OCI-LY1 (cell line): ENCODE data around the gene BAIAP2L1.

Source experiments
- H2AFZ ChIP-seq: fragments of 200-600 bp; sonication (generic), shearing (Covaris generic); 2 replicates; pipeline ENCODE4 v1.6.0; 2014; ENCODE audit warnings: antibody characterized with exemption, mild to moderate bottlenecking, low read length
- H3F3A ChIP-seq: fragments of 200-600 bp; sonication (generic), shearing (Covaris generic); 2 replicates; pipeline ENCODE4 v1.6.0; 2014; ENCODE audit warnings: mild to moderate bottlenecking, antibody characterized with exemption, low read length, moderate library complexity; ENCODE audit not compliant: insufficient read depth
- H3K27ac ChIP-seq: fragments of 200-600 bp; sonication (generic); 2 replicates; pipeline ENCODE4 v1.5.1; 2014; ENCODE audit warnings: low read length, mixed run types, mild to moderate bottlenecking, low read depth; ENCODE audit not compliant: poor library complexity, severe bottlenecking
- H3K27me3 ChIP-seq: fragments of 200-600 bp; sonication (generic); 2 replicates; pipeline ENCODE4 v1.6.0; 2014; ENCODE audit warnings: antibody characterized with exemption, mild to moderate bottlenecking, low read length, moderate library complexity; ENCODE audit not compliant: insufficient read depth
- H3K36me3 ChIP-seq: fragments of 200-600 bp; sonication (generic); 2 replicates; pipeline ENCODE4 v1.6.1; 2014; ENCODE audit warnings: mild to moderate bottlenecking, antibody characterized with exemption, low read length, moderate library complexity, mixed read lengths; ENCODE audit not compliant: insufficient read depth
- H3K4me1 ChIP-seq: fragments of 200-600 bp; sonication (generic); 2 replicates; pipeline ENCODE4 v1.5.1; 2014; ENCODE audit warnings: mild to moderate bottlenecking, low read length, moderate library complexity; ENCODE audit not compliant: insufficient read depth, severe bottlenecking
- H3K4me2 ChIP-seq: fragments of 200-600 bp; sonication (generic), shearing (Covaris generic); 2 replicates; pipeline ENCODE4 v1.6.1; 2014; ENCODE audit warnings: low read length
- H3K4me3 ChIP-seq: fragments of 200-600 bp; sonication (generic); 2 replicates; pipeline ENCODE4 v1.5.1; 2014; ENCODE audit warnings: low read length, low read depth, mild to moderate bottlenecking, mixed read lengths; ENCODE audit not compliant: poor library complexity, severe bottlenecking
- H3K79me2 ChIP-seq: fragments of 200-600 bp; shearing (Covaris generic); 2 replicates; pipeline ENCODE4 v1.6.1; 2016; ENCODE audit warnings: mixed run types, low read length, mixed read lengths; ENCODE audit not compliant: insufficient read depth
- H3K9ac ChIP-seq: fragments of 200-600 bp; sonication (generic), shearing (Covaris generic); 2 replicates; pipeline ENCODE4 v1.6.1; 2014; ENCODE audit warnings: mild to moderate bottlenecking, low read length, mixed read lengths
- H3K9me2 ChIP-seq: fragments of 200-600 bp; sonication (generic), shearing (Covaris generic); 2 replicates; pipeline ENCODE4 v1.6.1; 2014; ENCODE audit warnings: low read depth, mild to moderate bottlenecking, low read length, mixed read lengths
- H3K9me3 ChIP-seq: fragments of 200-600 bp; shearing (Covaris generic); 2 replicates; pipeline ENCODE4 v1.6.1; 2014; ENCODE audit warnings: low read length, mixed read lengths
- H4K20me1 ChIP-seq: fragments of 200-600 bp; sonication (generic), shearing (Covaris generic); 2 replicates; pipeline ENCODE4 v1.6.0; 2016; ENCODE audit warnings: mild to moderate bottlenecking, low read length; ENCODE audit not compliant: insufficient read depth
- EZH2 ChIP-seq: fragments of 200-600 bp; sonication (generic), shearing (Covaris generic); IDR thresholded peaks from 2 replicates; pipeline ENCODE4 v1.8.0; 2017; ENCODE audit warnings: borderline replicate concordance, mixed run types, mild to moderate bottlenecking, antibody characterized with exemption, low read length, moderate library complexity, mixed read lengths
- TF ChIP-seq, protein P1 (sequence below): fragments of 200-600 bp; sonication (generic), shearing (Covaris generic); IDR thresholded peaks from 2 replicates; pipeline ENCODE4 v1.5.1; 2017; ENCODE audit warnings: mild to moderate bottlenecking, antibody characterized with exemption, low read length, moderate library complexity, mixed read lengths

Gene BAIAP2L1

GRCh38 chr7:98359395-98359794, 41.5 kb downstream of the BAIAP2L1 start:
- H3K9me3 ChIP-seq, result no peaks in the 10 kb centered on the region
- no peaks in the 10 kb centered on the region for H3K4me1 ChIP-seq
- H2AFZ ChIP-seq, result no peak overlapping the region
- H3K4me3 ChIP-seq, result no peak overlapping the region
- H3K27me3 ChIP-seq, result peaks cover 3% of the 10 kb centered on the region; the same call in 1 of the 2 replicates
- no peaks in the 10 kb centered on the region for H3K36me3 ChIP-seq
- no peak overlapping the region for H3K27ac ChIP-seq
- H3K9me2 ChIP-seq, result no peaks in the 10 kb centered on the region
- no peak for TF ChIP-seq EZH2
- TF ChIP-seq, protein P1, sequence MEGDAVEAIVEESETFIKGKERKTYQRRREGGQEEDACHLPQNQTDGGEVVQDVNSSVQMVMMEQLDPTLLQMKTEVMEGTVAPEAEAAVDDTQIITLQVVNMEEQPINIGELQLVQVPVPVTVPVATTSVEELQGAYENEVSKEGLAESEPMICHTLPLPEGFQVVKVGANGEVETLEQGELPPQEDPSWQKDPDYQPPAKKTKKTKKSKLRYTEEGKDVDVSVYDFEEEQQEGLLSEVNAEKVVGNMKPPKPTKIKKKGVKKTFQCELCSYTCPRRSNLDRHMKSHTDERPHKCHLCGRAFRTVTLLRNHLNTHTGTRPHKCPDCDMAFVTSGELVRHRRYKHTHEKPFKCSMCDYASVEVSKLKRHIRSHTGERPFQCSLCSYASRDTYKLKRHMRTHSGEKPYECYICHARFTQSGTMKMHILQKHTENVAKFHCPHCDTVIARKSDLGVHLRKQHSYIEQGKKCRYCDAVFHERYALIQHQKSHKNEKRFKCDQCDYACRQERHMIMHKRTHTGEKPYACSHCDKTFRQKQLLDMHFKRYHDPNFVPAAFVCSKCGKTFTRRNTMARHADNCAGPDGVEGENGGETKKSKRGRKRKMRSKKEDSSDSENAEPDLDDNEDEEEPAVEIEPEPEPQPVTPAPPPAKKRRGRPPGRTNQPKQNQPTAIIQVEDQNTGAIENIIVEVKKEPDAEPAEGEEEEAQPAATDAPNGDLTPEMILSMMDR, result no peak
- H4K20me1 ChIP-seq, result no peaks in the 10 kb centered on the region
- H3F3A ChIP-seq, result no peaks in the 10 kb centered on the region
- no peak overlapping the region for H3K9ac ChIP-seq
- H3K4me2 ChIP-seq, result no peak overlapping the region
- H3K79me2 ChIP-seq, result no peaks in the 10 kb centered on the region

- Histone ChIP-seq H4K20me1 (no peaks in the 10 kb centered on the region), H3K4me1 (no peaks in the 10 kb centered on the region), H3K27me3 (peaks cover 3% of the 10 kb centered on the region; the same call in 1 of the 2 replicates), H3K36me3 (no peaks in the 10 kb centered on the region), H3K27ac (no peak overlapping the region), H2AFZ (no peak overlapping the region), H3K4me3 (no peak overlapping the region), H3K9ac (no peak overlapping the region), H3K79me2 (no peaks in the 10 kb centered on the region), H3K4me2 (no peak overlapping the region), H3F3A (no peaks in the 10 kb centered on the region), H3K9me2 (no peaks in the 10 kb centered on the region), H3K9me3 (no peaks in the 10 kb centered on the region)
- TF ChIP-seq EZH2, result no peak
- TF ChIP-seq, protein P1, result no peak
Observed at GRCh38 chr7:98358706-98359105, 42.2 kb downstream of the BAIAP2L1 start.

- H3K9me2 ChIP-seq, result no peaks in the 10 kb centered on the region
- H3K9me3 ChIP-seq, result no peaks in the 10 kb centered on the region
- H4K20me1 ChIP-seq, result no peaks in the 10 kb centered on the region
- H3K9ac ChIP-seq, result no peak overlapping the region
- H3K4me3 ChIP-seq, result no peak overlapping the region
- H3K4me1 ChIP-seq, result no peaks in the 10 kb centered on the region
- H2AFZ ChIP-seq, result no peak overlapping the region
- peaks cover 3% of the 10 kb centered on the region; the same call in 1 of the 2 replicates for H3K27me3 ChIP-seq
- H3K27ac ChIP-seq, result no peak overlapping the region
- H3K79me2 ChIP-seq, result no peaks in the 10 kb centered on the region
- no peaks in the 10 kb centered on the region for H3K36me3 ChIP-seq
- TF ChIP-seq EZH2, result no peak
- TF ChIP-seq, protein P1, result no peak
- no peak overlapping the region for H3K4me2 ChIP-seq
- H3F3A ChIP-seq, result no peaks in the 10 kb centered on the region
Observed at GRCh38 chr7:98357751-98358161, 43.1 kb downstream of the BAIAP2L1 start.
